Lung (tissue), 12 donors: ENCODE results near the gene ARSI. TPM values are rescaled to one million over a fixed set of nuclear protein-coding genes. Genes with fewer than 3 reads are reported as not detected.

ENCODE experiments used
- ATAC-seq: fragments of 200-7000 bp; cut with Tn5 transposase; one replicate; pipeline ENCODE4 v1.9.1; 2020; ENCODE audit warnings: moderate number of reproducible peaks; ENCODE audit not compliant: insufficient read depth, low FRiP score
- DNase-seq, 3 donors: peaks; one replicate each; pipeline ENCODE4 v3.0.0-alpha.2; 2013 to 2017
- H3K27ac ChIP-seq, 2 donors: one replicate each; pipeline ENCODE4 v1.5.1; 2013; ENCODE audit warnings: mild to moderate bottlenecking in 2 of 2, moderate library complexity in 2 of 2, control low read depth in 1 of 2, inconsistent platforms in 1 of 2, low read depth in 1 of 2, low read length in 1 of 2
- H3K27me3 ChIP-seq, 3 donors: one replicate each; pipeline ENCODE4 v1.5.1; 2013; ENCODE audit warnings: low read length in 2 of 3; ENCODE audit not compliant: control insufficient read depth in 3 of 3, insufficient read depth in 3 of 3
- H3K36me3 ChIP-seq, 4 donors: one replicate each; pipeline ENCODE4 v1.5.1; 2013; ENCODE audit warnings: low read length in 4 of 4, mild to moderate bottlenecking in 1 of 4, moderate library complexity in 1 of 4; ENCODE audit not compliant: control insufficient read depth in 4 of 4, insufficient read depth in 4 of 4
- H3K4me1 ChIP-seq, 5 donors: one replicate each; pipeline ENCODE4 v1.5.1; 2013; ENCODE audit warnings: low read length in 5 of 5, mild to moderate bottlenecking in 2 of 5, moderate library complexity in 1 of 5; ENCODE audit not compliant: control insufficient read depth in 5 of 5, insufficient read depth in 5 of 5
- H3K4me3 ChIP-seq: one replicate; pipeline ENCODE4 v1.5.1; 2013; ENCODE audit warnings: mild to moderate bottlenecking, control low read depth, moderate library complexity
- H3K9ac ChIP-seq, 2 donors: one replicate each; pipeline ENCODE4 v1.5.1; 2013; ENCODE audit warnings: low read length in 2 of 2, control low read depth in 1 of 2; ENCODE audit not compliant: insufficient read depth in 1 of 2
- H3K9me3 ChIP-seq, 4 donors: one replicate each; pipeline ENCODE4 v1.5.1; 2013; ENCODE audit warnings: low read length in 3 of 4, mild to moderate bottlenecking in 1 of 4, moderate library complexity in 1 of 4; ENCODE audit not compliant: control insufficient read depth in 4 of 4, insufficient read depth in 3 of 4
- WGBS, 2 donors: extraction: QIAGEN DNeasy Blood & Tissue Kit; methylation state at CpG; one replicate each; pipeline ENCODE4 v1.1.7; 2013; 5-methylcytosine and 5-hydroxymethylcytosine counted together
- polyA plus RNA-seq, 2 donors: library from polyadenylated mRNA; stranded (reverse); fragments of 200-250 nt; gene quantifications; one replicate each; pipeline ENCODE4 v1.2.1, GENCODE V29; 2013
- total RNA-seq, 2 donors: library from RNA; depleted of rRNA in 1 of 2; stranded (reverse); fragments of >200 nt in 1 of 2; gene quantifications; one replicate each; pipeline ENCODE4 v1.2.1, GENCODE V29; 2014 to 2021
- TF ChIP-seq, protein P1 (sequence below): IDR thresholded peaks from 2 replicates; pipeline ENCODE4 v1.5.1; 2012; ENCODE audit warnings: mild to moderate bottlenecking; ENCODE audit errors: control extremely low read depth, extremely low read depth
- donor health status: control.
- donor health status: control.
- donor health status: Bipolar disorder and iron deficiency.
- donor health status: healthy.
- donor health status: DM: yes; HTN: yes; CAD: no.

Gene ARSI
- total and polyA plus RNA-seq, 4 donors = 0.91 to 15.4 (median 4.1) TPM

GRCh38 chr5:150286820-150287219, 15.9 kb downstream of the ARSI start:
- ATAC-seq (no peak), DNase-seq (no peak)
- H3K27me3 ChIP-seq = no peaks in the 10 kb centered on the region
- 76 to 87% methylated on average over 5 of the region's 5 CpGs for WGBS, 2 donors
- H3K4me3 ChIP-seq = no peak overlapping the region
- H3K27ac ChIP-seq = no peak overlapping the region
- H3K9ac ChIP-seq = no peak overlapping the region
- TF ChIP-seq, protein P1, sequence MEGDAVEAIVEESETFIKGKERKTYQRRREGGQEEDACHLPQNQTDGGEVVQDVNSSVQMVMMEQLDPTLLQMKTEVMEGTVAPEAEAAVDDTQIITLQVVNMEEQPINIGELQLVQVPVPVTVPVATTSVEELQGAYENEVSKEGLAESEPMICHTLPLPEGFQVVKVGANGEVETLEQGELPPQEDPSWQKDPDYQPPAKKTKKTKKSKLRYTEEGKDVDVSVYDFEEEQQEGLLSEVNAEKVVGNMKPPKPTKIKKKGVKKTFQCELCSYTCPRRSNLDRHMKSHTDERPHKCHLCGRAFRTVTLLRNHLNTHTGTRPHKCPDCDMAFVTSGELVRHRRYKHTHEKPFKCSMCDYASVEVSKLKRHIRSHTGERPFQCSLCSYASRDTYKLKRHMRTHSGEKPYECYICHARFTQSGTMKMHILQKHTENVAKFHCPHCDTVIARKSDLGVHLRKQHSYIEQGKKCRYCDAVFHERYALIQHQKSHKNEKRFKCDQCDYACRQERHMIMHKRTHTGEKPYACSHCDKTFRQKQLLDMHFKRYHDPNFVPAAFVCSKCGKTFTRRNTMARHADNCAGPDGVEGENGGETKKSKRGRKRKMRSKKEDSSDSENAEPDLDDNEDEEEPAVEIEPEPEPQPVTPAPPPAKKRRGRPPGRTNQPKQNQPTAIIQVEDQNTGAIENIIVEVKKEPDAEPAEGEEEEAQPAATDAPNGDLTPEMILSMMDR = no peak
- peaks cover 0 to 2% (median 0%) of the 10 kb centered on the region in 4 donors for H3K36me3 ChIP-seq
- H3K9me3 ChIP-seq = no peaks in the 10 kb centered on the region
- H3K4me1 ChIP-seq = no peaks in the 10 kb centered on the region

DNA sequence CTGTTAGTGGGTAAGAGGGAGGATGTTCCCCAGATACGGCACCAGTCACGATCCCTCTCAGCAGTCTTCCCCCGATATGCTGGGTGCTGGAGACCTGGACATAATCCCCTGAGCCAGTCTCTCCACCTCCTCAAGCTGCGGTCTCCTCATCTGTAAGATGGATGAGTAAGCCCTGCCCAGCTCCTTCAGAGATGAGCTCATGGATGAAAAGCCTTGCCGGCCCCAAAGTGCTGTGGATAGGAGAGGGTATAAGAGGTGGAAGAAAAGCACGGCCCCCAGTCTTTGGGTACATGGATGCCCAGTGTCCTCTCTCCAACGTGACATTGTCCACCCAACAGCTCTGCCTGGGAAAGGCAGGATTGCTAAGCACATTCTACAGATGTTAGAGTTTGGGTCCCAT, 17.6 kb downstream of the ARSI start:
- WGBS, 2 donors = 95 to 98% methylated on average over 7 of the region's 7 CpGs
- Histone ChIP-seq H3K27me3 (no peaks in the 10 kb centered on the region), H3K36me3 (peaks cover 0 to 2% (median 0%) of the 10 kb centered on the region in 4 donors), H3K9ac (no peak overlapping the region), H3K4me1 (peaks cover 0 to 7% (median 0%) of the 10 kb centered on the region in 5 donors), H3K27ac (no peak overlapping the region), H3K4me3 (no peak overlapping the region), H3K9me3 (no peaks in the 10 kb centered on the region)
- ATAC-seq (no peak), DNase-seq (no peak)
- TF ChIP-seq, protein P1 = no peak

DNA sequence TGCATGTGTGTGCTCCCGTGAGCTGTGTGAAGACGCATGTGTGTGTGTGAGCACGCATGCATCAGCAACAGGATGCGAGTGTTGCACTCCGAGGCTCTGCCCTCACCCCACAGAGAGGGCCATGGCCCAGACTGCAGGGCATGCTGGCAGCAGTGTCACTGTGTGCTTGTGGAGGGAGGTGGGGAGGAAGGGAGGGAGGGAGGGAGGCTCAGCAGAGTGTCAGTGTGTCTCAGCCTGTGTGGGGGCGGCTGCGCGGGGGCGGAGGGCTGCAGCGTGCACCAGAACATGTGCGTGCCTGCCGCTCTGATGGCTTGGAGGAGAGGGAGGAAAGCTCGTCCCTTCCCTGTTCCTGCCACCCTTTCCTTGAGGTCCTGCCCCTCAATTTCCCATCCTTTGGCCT, 18.4 kb downstream of the ARSI start:
- H3K36me3 ChIP-seq = peaks cover 0 to 2% (median 0%) of the 10 kb centered on the region in 4 donors
- no peaks in the 10 kb centered on the region for H3K27me3 ChIP-seq
- TF ChIP-seq, protein P1 = no peak
- H3K27ac ChIP-seq = no peak overlapping the region
- peaks cover 0 to 15% (median 8%) of the 10 kb centered on the region in 5 donors for H3K4me1 ChIP-seq
- no peak overlapping the region for H3K4me3 ChIP-seq
- H3K9ac ChIP-seq = no peak overlapping the region
- DNase-seq (no peak), ATAC-seq (no peak)
- WGBS, 2 donors = 86 to 91% methylated on average over 12 to 13 of the region's 13 CpGs
- H3K9me3 ChIP-seq = no peaks in the 10 kb centered on the region

DNA sequence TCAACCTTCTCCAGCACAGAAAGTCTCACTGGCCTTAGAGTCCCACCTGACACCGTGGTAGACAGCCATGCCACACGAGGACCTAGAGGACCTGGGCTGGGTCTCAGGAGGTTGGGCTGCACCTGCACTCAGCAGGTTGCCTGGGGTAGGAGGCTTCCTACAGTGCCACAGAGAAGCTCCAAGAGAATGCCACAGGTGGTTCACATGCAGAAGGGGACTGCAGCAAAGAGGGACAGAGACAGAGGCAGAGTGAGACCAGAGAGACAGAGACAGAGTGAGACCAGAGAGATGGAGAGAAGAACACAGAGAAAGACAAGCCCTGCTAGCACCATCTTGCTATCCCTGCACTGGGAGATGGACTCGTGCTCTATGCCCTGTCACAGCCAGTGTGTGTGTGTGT, 18.8 kb downstream of the ARSI start:
- Histone ChIP-seq H3K4me3 (no peak overlapping the region), H3K27ac (no peak overlapping the region), H3K9me3 (no peaks in the 10 kb centered on the region), H3K27me3 (no peaks in the 10 kb centered on the region), H3K36me3 (no peaks in the 10 kb centered on the region), H3K4me1 (peaks cover 0 to 19% (median 9%) of the 10 kb centered on the region in 5 donors), H3K9ac (no peak overlapping the region)
- DNase-seq (no peak), ATAC-seq (no peak)
- WGBS, 2 donors = 77 to 79% methylated on average over 3 of the region's 3 CpGs
- TF ChIP-seq, protein P1 = no peak
